Nephron progenitor cell (in vitro differentiated cells): Measurements from ENCODE around the gene CIT.

Source experiments
- DNase-seq: peaks from one replicate; pipeline ENCODE4 v3.0.0; 2021
- H3K27ac Mint-ChIP-seq: 2 replicates; pipeline ENCODE4 v1.8.0; 2021; ENCODE audit warnings: mild to moderate bottlenecking, moderate library complexity, mixed read lengths
- H3K27me3 Mint-ChIP-seq: 2 replicates; pipeline ENCODE4 v1.8.0; 2021; ENCODE audit warnings: mild to moderate bottlenecking, low read depth, mixed read lengths; ENCODE audit not compliant: poor library complexity
- H3K36me3 Mint-ChIP-seq: 2 replicates; pipeline ENCODE4 v1.8.0; 2021; ENCODE audit warnings: low read depth, mixed read lengths
- H3K4me1 Mint-ChIP-seq: 2 replicates; pipeline ENCODE4 v1.8.0; 2021; ENCODE audit warnings: mixed read lengths
- H3K4me3 Mint-ChIP-seq: 2 replicates; pipeline ENCODE4 v1.8.0; 2021; ENCODE audit warnings: mild to moderate bottlenecking, moderate library complexity, mixed read lengths
- H3K9me3 Mint-ChIP-seq: 2 replicates; pipeline ENCODE4 v1.8.0; 2021; ENCODE audit warnings: mild to moderate bottlenecking, moderate library complexity, mixed read lengths
- TF ChIP-seq, protein P1 (sequence below): fragments of 200-600 bp; sonication (generic); IDR thresholded peaks from 2 replicates; pipeline ENCODE4 v1.5.0; 2021; ENCODE audit warnings: antibody characterized with exemption

CIT gene

DNA sequence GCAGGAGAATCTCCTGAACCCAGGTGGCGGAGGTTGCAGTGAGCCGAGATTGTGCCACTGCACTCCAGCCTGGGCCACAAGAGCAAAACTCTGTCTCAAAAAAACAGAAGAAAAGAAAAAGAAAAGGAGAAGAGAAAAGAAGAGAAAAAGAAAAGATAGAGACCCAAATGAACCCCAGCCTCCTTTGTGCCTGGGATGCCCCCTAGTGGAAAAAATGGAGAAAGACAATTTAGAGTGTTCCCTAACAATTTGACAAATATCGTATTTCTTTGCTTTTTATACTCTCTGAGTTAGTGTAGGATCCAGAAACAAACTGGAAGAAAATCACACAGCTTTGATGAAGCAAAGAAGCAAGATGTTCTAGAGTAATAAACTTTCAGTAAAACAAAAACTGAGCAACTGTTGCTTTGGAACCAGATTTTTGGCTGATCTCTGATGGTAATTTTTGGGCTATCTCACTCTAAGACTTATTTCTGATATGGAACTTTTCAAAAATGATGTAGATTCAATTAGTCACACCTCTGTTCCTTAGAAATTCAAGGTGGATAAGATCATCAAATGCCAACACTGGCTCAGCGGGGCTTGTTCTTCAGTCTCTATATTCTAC is 227.8 kb downstream of the CIT start:
- Mint-ChIP-seq H3K9me3 (peaks cover 35% of the 10 kb centered on the region), H3K4me1 (no peaks in the 10 kb centered on the region), H3K27me3 (peaks cover 7% of the 10 kb centered on the region), H3K27ac (no peak overlapping the region), H3K4me3 (no peak overlapping the region), H3K36me3 (no peaks in the 10 kb centered on the region)
- no peak for DNase-seq
- TF ChIP-seq, protein P1, sequence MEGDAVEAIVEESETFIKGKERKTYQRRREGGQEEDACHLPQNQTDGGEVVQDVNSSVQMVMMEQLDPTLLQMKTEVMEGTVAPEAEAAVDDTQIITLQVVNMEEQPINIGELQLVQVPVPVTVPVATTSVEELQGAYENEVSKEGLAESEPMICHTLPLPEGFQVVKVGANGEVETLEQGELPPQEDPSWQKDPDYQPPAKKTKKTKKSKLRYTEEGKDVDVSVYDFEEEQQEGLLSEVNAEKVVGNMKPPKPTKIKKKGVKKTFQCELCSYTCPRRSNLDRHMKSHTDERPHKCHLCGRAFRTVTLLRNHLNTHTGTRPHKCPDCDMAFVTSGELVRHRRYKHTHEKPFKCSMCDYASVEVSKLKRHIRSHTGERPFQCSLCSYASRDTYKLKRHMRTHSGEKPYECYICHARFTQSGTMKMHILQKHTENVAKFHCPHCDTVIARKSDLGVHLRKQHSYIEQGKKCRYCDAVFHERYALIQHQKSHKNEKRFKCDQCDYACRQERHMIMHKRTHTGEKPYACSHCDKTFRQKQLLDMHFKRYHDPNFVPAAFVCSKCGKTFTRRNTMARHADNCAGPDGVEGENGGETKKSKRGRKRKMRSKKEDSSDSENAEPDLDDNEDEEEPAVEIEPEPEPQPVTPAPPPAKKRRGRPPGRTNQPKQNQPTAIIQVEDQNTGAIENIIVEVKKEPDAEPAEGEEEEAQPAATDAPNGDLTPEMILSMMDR: peak; percentile 69

GRCh38 chr12:119645535-119646059 is 231.5 kb downstream of the CIT start:
- Mint-ChIP-seq H3K27ac (no peak overlapping the region), H3K9me3 (peaks cover 4% of the 10 kb centered on the region), H3K4me3 (no peak overlapping the region), H3K27me3 (peaks cover 7% of the 10 kb centered on the region), H3K4me1 (no peaks in the 10 kb centered on the region), H3K36me3 (no peaks in the 10 kb centered on the region)
- TF ChIP-seq, protein P1: no peak
- DNase-seq: no peak

DNA sequence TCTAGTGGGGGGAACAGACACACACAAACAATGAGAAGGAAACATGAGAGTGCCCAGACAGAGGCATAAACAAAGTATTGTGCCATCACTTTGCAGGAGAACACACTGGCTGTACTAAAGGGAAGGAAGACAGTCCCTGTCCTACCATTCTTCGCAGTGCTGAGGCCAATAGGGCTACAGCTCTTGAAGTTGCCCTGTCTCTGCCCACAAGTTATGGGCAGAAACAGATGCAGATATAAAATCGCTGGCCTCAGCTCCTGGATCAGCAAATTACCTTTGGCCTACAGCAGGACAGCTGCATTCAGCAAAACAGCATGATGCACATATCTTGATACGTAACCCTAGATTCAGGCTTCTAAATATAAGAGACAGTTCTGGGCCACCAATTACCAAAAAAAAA is 232.2 kb downstream of the CIT start:
- Mint-ChIP-seq H3K4me3 (no peak overlapping the region), H3K4me1 (no peaks in the 10 kb centered on the region), H3K27me3 (peaks cover 8% of the 10 kb centered on the region), H3K27ac (no peak overlapping the region), H3K36me3 (no peaks in the 10 kb centered on the region), H3K9me3 (peaks cover 4% of the 10 kb centered on the region)
- no peak for DNase-seq
- TF ChIP-seq, protein P1: no peak

GRCh38 chr12:119642986-119643385 is 234.1 kb downstream of the CIT start:
- Mint-ChIP-seq H3K27ac (no peak overlapping the region), H3K9me3 (peaks cover 4% of the 10 kb centered on the region), H3K4me3 (no peak overlapping the region), H3K27me3 (peaks cover 5% of the 10 kb centered on the region), H3K36me3 (no peaks in the 10 kb centered on the region), H3K4me1 (no peaks in the 10 kb centered on the region)
- DNase-seq: peak; percentile 5
- TF ChIP-seq, protein P1: peak; percentile 22
